K562 (cell line): ENCODE data around the gene MTHFR. TPM values are rescaled to one million over a fixed set of nuclear protein-coding genes. Genes with fewer than 3 reads are reported as not detected.
A peak's percentile ranks its signal among the peaks of the same experiment; 100 is the strongest.

Experiments
- CBFB ChIP-seq: sonication (generic); formaldehyde crosslinking; IDR thresholded peaks from 2 replicates; pipeline ENCODE4 v1.4.0; 2020; ENCODE audit warnings: mild to moderate bottlenecking, missing genetic modification reagents
- DMBX1 ChIP-seq: fragments of 250-450 bp; sonication (Bioruptor Pico); IDR thresholded peaks from 2 replicates; pipeline ENCODE4 v1.8.0; 2022; ENCODE audit warnings: inconsistent platforms, mild to moderate bottlenecking, moderate library complexity, borderline replicate concordance
- EP300 ChIP-seq: IDR thresholded peaks from 2 replicates; pipeline ENCODE4 v1.6.1; 2012; ENCODE audit warnings: low read length, improper control_type of control experiment
- FOSL1 ChIP-seq: fragments of 200-800 bp; sonication (Bioruptor generic); conservative IDR thresholded peaks from 2 replicates; pipeline ENCODE4 v1.6.1; 2016; ENCODE audit warnings: missing genetic modification characterization, missing compliant biosample characterization
- GABPA ChIP-seq: fragments of 200-800 bp; sonication (Bioruptor generic); conservative IDR thresholded peaks from 2 replicates; pipeline ENCODE4 v1.6.1; 2016; ENCODE audit warnings: low read depth, missing genetic modification characterization, missing compliant biosample characterization
- GABPB1 ChIP-seq: sonication (generic); formaldehyde crosslinking; IDR thresholded peaks from 2 replicates; pipeline ENCODE4 v1.8.0; 2022; ENCODE audit warnings: mild to moderate bottlenecking, missing genetic modification reagents
- NELFE ChIP-seq: IDR thresholded peaks from 2 replicates; pipeline ENCODE4 v1.6.1; 2011; ENCODE audit warnings: mild to moderate bottlenecking; ENCODE audit not compliant: insufficient read depth, insufficient read length
- PYGO2 ChIP-seq: fragments of 450-650 bp; IDR thresholded peaks from 2 replicates; pipeline ENCODE4 v1.6.1; 2016; ENCODE audit warnings: mild to moderate bottlenecking, missing genetic modification characterization, moderate library complexity, missing compliant biosample characterization
- RAD21 ChIP-seq, 2 experiments: fragments of 250-450 bp in 1 of 2; fragments of 450-650 bp in 1 of 2; sonication (Bioruptor Pico) in 1 of 2; formaldehyde crosslinking in 1 of 2; IDR thresholded peaks in 1 of 2; conservative IDR thresholded peaks in 1 of 2; 2 replicates each; pipeline versions ENCODE4 v1.4.0 to v1.8.0; 2020 to 2022; ENCODE audit warnings: mild to moderate bottlenecking in 2 of 2, moderate library complexity in 1 of 2
- RFX5 ChIP-seq: IDR thresholded peaks from 2 replicates; pipeline ENCODE4 v1.6.1; 2011; ENCODE audit warnings: low read depth, mild to moderate bottlenecking, improper control_type of control experiment, low read length
- SNIP1 ChIP-seq: fragments of 450-650 bp; IDR thresholded peaks from 2 replicates; pipeline ENCODE4 v1.7.1; 2017; ENCODE audit warnings: low read depth, mild to moderate bottlenecking
- TCFL5 ChIP-seq: fragments of 250-450 bp; sonication (Bioruptor Pico); conservative IDR thresholded peaks from 2 replicates; pipeline ENCODE4 v1.6.1; 2021; ENCODE audit warnings: mild to moderate bottlenecking, moderate library complexity, matching md5 sums
- YY1 ChIP-seq, 3 experiments: IDR thresholded peaks; 2 replicates each; pipeline ENCODE4 v1.6.1; 2011; ENCODE audit warnings: low read length in 2 of 3, mild to moderate bottlenecking in 2 of 3, moderate library complexity in 2 of 3, borderline replicate concordance in 1 of 3, control low read depth in 1 of 3, low read depth in 1 of 3; ENCODE audit not compliant: insufficient read depth in 3 of 3, insufficient replicate concordance in 2 of 3, control insufficient read depth in 1 of 3, insufficient read length in 1 of 3; ENCODE audit errors: extremely low read depth in 1 of 3
- ZNF184 ChIP-seq: sonication (generic); formaldehyde crosslinking; IDR thresholded peaks from 2 replicates; pipeline ENCODE4 v1.5.0; 2020; ENCODE audit warnings: missing genetic modification reagents
- ZNF444 ChIP-seq: fragments of 250-450 bp; sonication (Bioruptor Pico); IDR thresholded peaks from 2 replicates; pipeline ENCODE4 v1.4.0; 2020; ENCODE audit warnings: mild to moderate bottlenecking, moderate library complexity
- polyA plus RNA-seq, 8 experiments: library from polyadenylated mRNA; depleted of rRNA in 4 of 8; stranded (reverse) in 5 of 8; unstranded in 3 of 8; fragments of >200 nt; fragmentation: Nextera tagmentation in 2 of 8; fragmentation: Illumina TruSeq in 1 of 8; extraction: Ambion mirVana in 2 of 8; extraction: Trizol in 1 of 8; gene quantifications; 2 replicates each; pipeline versions ENCODE4 v1.2.1 to v1.2.3, GENCODE V29; 2011 to 2014; ENCODE audit warnings: inconsistent platforms in 1 of 8, missing spikeins in 1 of 8
- total RNA-seq, 7 experiments: library from RNA; depleted of rRNA in 6 of 7; stranded (reverse); fragments of >200 nt in 6 of 7; fragmentation: Illumina TruSeq in 2 of 7; extraction: Trizol in 2 of 7; gene quantifications; 2 replicates each; pipeline versions ENCODE4 v1.2.1 to v1.2.3, GENCODE V29; 2011 to 2021; ENCODE audit warnings: low replicate concordance in 1 of 7
- TF ChIP-seq, protein P1 (sequence below): sonication (generic); formaldehyde crosslinking; IDR thresholded peaks from 2 replicates; pipeline ENCODE4 v1.8.0; 2022; ENCODE audit warnings: missing genetic modification reagents, mild to moderate bottlenecking, moderate library complexity, borderline replicate concordance
- TF ChIP-seq, protein P2 (sequence below): IDR thresholded peaks from 3 replicates; pipeline ENCODE4 v1.6.1; 2011; ENCODE audit warnings: borderline replicate concordance, mild to moderate bottlenecking, moderate library complexity; ENCODE audit not compliant: insufficient read length; ENCODE audit errors: extremely low read depth
- TF ChIP-seq, protein P3 (sequence below): fragments of 200-800 bp; sonication (Bioruptor generic); IDR thresholded peaks from 2 replicates; pipeline ENCODE4 v1.6.1; 2016; ENCODE audit warnings: missing genetic modification characterization, missing compliant biosample characterization
- TF ChIP-seq, protein P4 (sequence below): fragments of 250-450 bp; sonication (Bioruptor Pico); IDR thresholded peaks from 2 replicates; pipeline ENCODE4 v1.8.0; 2022; ENCODE audit warnings: moderate library complexity, mild to moderate bottlenecking, inconsistent platforms

Gene MTHFR
- total and polyA plus RNA-seq, 9 of the 15 experiments (the other 6 are each of a cell fraction or from before 2014, with no cell fraction given): 5.0 to 104 (median 62.6) TPM

DNA sequence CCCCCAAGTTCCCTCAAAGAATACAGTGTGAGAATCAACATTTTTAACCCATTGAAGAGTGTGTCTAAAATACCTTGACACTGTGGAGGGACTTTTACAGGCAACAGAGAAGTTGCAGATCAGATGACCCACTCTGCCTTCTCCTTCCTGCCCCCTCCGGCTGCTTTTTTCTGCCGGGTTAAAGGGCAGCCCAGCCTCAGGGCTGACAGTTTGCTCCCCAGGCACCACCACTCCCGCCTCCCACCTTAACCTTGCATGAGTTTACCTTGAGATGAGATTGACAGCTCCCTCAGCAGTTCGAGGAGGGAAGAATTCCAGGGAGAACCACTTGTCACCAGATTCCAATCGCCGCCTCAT is 3.2 kb downstream of the MTHFR start (continued):
- TF ChIP-seq, protein P1, sequence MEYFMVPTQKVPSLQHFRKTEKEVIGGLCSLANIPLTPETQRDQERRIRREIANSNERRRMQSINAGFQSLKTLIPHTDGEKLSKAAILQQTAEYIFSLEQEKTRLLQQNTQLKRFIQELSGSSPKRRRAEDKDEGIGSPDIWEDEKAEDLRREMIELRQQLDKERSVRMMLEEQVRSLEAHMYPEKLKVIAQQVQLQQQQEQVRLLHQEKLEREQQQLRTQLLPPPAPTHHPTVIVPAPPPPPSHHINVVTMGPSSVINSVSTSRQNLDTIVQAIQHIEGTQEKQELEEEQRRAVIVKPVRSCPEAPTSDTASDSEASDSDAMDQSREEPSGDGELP: no peak
- TF ChIP-seq TCFL5 (CRISPR knock-in tag) (no peak), FOSL1 (tag) (no peak), RFX5 (no peak), ZNF184 (no peak), YY1 (IDR thresholded peaks at IDR 0.05; ENCODE audit: borderline replicate concordance in 1 of 3, control insufficient read depth in 1 of 3, extremely low read depth in 1 of 3, insufficient read depth in 3 of 3, insufficient read length in 1 of 3, insufficient replicate concordance in 2 of 3, low read depth in 1 of 3, low read length in 2 of 3) (peak in 1 of 3 experiments; percentile 11), DMBX1 (CRISPR knock-in tag) (no peak; the same call in 1 of the 2 replicates), SNIP1 (no peak), ZNF444 (no peak), NELFE (no peak), RAD21 (CRISPR knock-in tag; conservative IDR thresholded peaks at IDR 0.05 in 1 of 2, IDR thresholded peaks at IDR 0.05 in 1 of 2) (no peak), GABPB1 (CRISPR knock-in tag) (peak; percentile 92), CBFB (CRISPR knock-in tag) (no peak), GABPA (no peak), PYGO2 (tag) (no peak), EP300 (no peak)
- TF ChIP-seq, protein P2, sequence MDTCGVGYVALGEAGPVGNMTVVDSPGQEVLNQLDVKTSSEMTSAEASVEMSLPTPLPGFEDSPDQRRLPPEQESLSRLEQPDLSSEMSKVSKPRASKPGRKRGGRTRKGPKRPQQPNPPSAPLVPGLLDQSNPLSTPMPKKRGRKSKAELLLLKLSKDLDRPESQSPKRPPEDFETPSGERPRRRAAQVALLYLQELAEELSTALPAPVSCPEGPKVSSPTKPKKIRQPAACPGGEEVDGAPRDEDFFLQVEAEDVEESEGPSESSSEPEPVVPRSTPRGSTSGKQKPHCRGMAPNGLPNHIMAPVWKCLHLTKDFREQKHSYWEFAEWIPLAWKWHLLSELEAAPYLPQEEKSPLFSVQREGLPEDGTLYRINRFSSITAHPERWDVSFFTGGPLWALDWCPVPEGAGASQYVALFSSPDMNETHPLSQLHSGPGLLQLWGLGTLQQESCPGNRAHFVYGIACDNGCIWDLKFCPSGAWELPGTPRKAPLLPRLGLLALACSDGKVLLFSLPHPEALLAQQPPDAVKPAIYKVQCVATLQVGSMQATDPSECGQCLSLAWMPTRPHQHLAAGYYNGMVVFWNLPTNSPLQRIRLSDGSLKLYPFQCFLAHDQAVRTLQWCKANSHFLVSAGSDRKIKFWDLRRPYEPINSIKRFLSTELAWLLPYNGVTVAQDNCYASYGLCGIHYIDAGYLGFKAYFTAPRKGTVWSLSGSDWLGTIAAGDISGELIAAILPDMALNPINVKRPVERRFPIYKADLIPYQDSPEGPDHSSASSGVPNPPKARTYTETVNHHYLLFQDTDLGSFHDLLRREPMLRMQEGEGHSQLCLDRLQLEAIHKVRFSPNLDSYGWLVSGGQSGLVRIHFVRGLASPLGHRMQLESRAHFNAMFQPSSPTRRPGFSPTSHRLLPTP: no peak
- TF ChIP-seq, protein P3, sequence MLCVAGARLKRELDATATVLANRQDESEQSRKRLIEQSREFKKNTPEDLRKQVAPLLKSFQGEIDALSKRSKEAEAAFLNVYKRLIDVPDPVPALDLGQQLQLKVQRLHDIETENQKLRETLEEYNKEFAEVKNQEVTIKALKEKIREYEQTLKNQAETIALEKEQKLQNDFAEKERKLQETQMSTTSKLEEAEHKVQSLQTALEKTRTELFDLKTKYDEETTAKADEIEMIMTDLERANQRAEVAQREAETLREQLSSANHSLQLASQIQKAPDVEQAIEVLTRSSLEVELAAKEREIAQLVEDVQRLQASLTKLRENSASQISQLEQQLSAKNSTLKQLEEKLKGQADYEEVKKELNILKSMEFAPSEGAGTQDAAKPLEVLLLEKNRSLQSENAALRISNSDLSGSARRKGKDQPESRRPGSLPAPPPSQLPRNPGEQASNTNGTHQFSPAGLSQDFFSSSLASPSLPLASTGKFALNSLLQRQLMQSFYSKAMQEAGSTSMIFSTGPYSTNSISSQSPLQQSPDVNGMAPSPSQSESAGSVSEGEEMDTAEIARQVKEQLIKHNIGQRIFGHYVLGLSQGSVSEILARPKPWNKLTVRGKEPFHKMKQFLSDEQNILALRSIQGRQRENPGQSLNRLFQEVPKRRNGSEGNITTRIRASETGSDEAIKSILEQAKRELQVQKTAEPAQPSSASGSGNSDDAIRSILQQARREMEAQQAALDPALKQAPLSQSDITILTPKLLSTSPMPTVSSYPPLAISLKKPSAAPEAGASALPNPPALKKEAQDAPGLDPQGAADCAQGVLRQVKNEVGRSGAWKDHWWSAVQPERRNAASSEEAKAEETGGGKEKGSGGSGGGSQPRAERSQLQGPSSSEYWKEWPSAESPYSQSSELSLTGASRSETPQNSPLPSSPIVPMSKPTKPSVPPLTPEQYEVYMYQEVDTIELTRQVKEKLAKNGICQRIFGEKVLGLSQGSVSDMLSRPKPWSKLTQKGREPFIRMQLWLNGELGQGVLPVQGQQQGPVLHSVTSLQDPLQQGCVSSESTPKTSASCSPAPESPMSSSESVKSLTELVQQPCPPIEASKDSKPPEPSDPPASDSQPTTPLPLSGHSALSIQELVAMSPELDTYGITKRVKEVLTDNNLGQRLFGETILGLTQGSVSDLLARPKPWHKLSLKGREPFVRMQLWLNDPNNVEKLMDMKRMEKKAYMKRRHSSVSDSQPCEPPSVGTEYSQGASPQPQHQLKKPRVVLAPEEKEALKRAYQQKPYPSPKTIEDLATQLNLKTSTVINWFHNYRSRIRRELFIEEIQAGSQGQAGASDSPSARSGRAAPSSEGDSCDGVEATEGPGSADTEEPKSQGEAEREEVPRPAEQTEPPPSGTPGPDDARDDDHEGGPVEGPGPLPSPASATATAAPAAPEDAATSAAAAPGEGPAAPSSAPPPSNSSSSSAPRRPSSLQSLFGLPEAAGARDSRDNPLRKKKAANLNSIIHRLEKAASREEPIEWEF (CRISPR knock-in tag): no peak
- TF ChIP-seq, protein P4, sequence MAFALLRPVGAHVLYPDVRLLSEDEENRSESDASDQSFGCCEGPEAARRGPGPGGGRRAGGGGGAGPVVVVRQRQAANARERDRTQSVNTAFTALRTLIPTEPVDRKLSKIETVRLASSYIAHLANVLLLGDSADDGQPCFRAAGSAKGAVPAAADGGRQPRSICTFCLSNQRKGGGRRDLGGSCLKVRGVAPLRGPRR: no peak
